Measurements from ENCODE around the gene TOM1.
A peak's percentile ranks its signal among the peaks of the same experiment; 100 is the strongest.

The TOM1 gene

GRCh38 chr22:35397095-35397904, 97.6 kb downstream of the TOM1 start:
- DNase-seq, result peak; percentile 24 to 40

Data from inflammatory macrophage (primary cell).